Ramos (cell line): ENCODE results near the gene PIGH.
"Not testable (repeated sequence)": the region's sequence is repeated elsewhere in the genome, so short reads cannot be mapped to it uniquely, and the experiment has no call there.

Source experiments
- in situ Hi-C: fragments of 300-500 bp; cut with MboI; formaldehyde crosslinking; loops from one replicate; pipeline ENCODE4 v1.14.3; 2022; ENCODE audit warnings: low sequenced_read_pairs; ENCODE audit not compliant: unreplicated experiment

Gene PIGH, protein sequence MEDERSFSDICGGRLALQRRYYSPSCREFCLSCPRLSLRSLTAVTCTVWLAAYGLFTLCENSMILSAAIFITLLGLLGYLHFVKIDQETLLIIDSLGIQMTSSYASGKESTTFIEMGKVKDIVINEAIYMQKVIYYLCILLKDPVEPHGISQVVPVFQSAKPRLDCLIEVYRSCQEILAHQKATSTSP

DNA sequence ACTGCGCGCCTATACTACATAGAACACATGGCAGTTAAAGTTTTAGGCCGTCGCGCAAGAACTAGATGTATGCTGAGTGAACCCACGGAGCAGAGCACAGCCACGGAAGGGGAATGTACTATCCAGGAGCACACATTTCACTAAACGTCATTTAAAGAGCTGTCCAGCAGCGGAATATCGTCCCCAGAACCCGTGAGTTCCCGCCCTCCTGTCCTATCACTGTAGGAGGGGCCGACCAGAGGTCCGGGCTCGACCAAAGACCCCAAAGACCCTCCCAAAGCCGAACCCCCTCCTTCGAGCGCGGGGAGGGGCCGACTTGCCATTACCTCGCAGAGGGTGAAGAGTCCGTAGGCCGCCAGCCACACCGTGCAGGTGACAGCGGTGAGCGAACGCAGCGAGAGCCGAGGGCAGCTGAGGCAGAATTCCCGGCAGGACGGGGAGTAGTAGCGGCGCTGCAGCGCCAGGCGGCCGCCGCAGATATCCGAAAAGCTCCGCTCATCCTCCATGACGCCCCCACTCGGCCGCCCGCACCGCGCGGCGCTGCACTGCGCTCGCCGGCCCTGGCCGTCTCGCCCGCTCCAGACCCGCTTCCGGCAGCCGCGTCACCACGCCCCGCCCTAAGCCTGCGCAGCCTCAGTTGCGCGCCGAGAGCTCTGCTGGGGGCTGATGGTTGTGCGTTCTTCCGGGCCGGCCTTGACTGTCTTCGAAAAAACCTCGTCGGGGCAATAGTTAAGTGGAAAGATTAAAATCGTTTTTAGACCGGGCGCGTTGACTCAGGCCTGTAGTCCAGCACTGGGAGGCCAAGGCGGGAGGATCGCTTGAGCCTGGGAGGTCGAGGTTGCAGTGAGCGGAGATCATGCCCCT, at the start of gene PIGH:
TSS of gene PIGH (minus strand) at position 571 of the 864 bp plus-strand sequence. CDS start at position 506, 65 bp downstream.
- in situ Hi-C loops: loop anchor here (25.0 kb wide), 1 partner anchor 1212 kb away; no protein-coding TSS in a partner anchor

DNA sequence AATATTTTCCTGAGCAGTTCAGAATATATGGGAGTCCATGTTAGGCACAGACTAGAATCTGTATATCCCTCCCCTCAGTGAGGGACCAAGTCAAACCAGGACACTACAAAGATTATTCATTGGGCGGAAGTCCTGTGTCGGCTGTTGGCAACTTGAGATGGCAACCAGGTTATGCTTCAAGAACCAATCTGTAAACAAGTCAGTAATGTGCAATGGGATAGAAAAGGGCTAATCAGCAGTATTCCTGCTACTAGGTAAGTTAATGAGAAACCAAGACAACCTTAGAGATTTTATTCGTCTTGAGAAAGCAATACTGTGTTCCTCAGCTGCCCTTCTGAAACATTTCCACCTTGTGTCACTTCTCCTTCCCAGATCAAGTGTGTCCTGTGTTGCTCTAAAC, 46.1 kb upstream of the PIGH start:
- in situ Hi-C loops: no loop called here

DNA sequence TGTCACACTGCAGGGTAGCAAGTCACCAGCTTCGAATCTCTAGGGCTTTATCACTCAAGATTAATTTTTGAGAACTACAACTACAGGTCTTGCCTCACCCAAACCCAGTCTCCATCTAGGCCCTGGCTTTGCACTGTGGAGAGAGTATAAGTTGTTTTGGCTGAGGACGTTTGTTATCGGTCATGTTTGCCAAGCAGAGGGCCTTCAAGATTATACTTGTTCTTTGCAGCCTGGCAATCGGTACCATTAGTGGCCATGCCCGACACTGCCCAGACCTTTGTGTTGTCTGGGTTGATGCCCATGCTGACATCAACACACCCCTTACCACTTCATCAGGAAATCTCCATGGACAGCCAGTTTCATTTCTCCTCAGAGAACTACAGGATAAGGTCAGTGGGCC, 45.3 kb upstream of the PIGH start:
- in situ Hi-C loops: no loop called here

DNA sequence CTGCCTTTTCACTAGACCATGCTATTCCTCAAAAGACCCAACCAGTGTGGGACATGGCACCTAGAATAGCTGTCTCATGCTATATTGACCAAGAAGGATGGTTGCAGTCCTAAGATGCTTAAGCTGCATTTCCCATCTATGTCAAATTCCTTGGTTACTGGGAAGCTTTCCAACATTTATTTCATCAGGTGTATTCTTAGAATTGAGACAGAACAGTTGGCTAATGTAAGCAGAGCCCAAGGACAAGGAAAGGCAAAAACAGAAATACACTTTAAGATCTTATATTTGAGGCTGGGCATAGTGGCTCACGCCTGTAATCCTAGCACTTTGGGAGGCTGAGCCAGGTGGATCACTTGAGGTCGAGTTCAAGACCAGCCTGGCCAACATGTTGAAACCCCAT, 44.4 kb upstream of the PIGH start:
- in situ Hi-C loops: no loop called here

DNA sequence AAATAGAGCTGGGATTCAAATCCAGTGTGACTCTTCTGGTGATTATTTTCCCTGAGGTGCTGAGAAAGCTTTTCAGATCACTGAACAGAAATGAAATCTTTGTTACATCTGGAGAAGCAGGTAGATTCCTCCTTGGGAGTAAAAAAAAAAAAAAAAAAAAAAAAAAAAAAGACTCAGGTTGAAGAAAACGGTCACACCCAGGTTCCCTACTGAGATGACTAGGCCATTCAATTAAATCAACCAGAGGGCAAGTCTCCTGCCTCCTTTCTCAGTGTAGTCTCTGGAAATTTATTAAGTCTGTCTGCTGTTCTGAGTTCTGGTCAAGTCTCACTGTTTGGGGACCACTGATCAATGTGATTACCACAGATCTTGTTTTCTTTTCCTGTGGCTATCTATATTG, 43.6 kb upstream of the PIGH start:
- in situ Hi-C loops: no loop called here

DNA sequence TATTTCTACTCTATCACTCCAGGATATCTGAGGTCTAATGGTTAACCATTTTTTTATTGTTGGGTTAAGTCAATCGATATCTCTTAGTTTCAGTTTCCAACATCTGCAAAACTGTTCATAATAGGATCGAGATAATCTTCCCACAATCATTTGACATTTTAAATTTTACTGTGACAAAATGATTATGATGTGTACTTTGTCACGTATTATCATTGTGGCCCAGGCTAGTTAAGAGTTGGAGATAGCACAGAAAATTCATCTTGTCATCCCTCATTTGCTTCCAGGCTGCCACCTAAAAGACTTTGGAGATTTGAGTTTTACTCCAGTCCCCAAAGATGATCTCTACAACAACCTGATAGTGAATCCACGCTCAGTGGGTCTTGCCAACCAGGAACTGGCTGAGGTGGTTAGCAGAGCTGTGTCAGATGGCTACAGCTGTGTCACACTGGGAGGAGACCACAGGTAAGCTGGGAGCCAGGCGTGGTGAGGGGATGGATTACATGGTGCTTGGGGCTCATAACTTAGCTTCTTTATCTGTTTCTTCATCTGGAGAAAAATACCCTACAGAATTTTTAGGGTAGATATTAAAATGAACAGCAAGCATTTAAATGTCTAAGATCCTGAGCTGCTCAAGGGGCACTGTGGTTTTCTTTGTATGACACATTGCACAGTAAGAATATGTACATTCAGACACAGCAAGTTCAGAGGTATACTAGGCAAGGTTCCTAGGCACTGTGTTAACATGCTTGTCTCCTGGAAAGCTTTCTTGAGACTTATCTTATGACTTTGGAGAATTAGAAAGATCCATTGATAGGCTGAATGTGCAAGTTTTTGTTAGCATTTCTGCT, 42.1 kb upstream of the PIGH start:
- in situ Hi-C loops: no loop called here

DNA sequence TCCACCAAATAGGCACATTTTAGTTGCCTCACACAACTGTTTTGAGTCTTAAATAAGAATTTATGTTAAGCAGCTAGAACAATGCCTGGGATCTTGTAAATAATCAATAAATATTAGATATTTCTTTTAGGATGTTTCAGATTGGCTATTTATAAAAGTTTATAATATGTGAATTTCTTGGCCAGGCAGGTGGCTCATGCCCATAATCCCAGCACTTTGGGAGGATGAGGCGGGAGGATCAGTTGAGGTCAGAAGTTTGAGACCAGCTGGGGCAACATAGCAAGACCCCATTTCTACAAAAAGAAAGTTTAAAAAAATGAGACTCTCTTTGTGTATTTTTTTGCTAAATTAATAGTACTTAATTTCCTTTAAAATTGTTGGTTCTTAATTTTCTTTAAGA, 41.4 kb upstream of the PIGH start:
- in situ Hi-C loops: no loop called here

DNA sequence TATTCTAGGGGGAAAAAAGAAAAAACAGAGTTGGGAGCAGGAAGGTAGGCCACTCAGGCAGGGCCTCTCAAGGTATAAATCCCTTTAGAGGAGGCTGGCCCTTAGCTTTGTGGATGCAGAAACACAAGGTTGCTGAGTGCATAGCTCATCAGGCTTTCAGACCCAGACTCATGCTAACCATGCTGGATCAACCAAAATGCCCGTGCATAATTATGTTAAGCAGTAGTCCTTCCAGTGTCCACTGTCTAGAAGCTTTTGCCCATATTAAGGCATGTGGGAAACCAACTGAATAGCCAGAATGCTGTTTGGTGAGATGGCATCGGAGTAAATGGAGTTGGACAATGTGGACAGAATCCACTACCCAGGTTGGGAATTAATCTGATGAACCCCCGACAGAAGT, 38.6 kb upstream of the PIGH start:
- in situ Hi-C loops: no loop called here

DNA sequence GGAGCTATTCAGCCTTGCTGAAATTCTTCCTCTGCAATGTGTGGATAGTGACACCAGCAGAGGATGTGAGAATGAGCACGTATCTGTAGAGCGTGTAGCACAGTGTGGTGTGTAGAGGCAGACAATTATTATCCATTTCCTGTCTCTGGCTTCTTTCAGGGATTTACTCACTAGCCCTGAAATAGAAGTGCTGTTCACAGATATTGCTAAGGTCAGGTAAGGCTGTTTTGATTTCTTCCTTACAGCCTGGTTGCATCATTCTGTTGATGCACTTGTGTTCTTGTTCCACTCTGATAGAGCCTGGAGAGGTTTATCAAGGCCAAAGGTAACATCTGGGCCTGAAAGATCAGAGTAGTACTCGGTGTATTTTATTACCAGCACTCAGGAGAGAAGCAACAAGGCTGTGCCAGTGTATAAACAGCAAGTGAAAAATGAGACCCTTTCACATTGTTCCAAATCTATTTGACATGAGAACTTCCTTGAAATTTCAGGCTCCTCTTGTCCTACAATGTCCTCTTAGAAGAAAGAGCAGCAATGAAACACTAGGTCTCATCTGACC, 36.4 kb upstream of the PIGH start:
- in situ Hi-C loops: no loop called here

DNA sequence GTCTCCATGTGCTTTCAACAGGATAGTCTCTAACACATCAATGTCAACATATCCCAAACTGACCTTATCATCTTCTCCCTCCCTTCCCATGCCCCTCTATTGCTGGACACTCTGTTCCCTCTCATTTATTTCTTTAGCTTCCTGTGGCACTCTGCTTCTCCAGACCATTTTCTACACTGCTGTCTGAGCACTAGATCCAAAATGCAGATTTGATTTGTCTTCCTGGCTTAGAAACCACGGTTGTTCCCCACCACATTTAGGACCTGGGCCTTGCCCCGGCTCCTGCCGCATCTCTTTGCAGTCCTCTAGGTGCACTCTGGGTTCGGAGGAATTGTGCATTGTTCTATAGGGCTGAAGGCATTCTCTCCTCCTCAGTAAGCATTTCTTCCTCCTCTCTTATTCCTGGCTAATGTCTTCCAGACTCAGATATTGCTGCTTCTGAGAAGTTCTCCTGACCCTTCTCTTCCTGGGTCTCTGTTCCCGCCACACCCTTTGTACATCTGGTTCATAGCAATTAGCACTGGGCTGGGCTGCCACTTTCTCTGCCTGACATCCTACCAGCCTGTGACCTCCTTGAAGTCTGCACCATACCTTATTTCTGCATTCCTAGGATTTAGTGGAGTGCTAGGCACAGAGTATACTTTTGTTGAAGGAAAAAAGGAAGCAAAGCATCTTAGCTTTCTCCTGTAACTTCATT, 33.5 kb upstream of the PIGH start:
- in situ Hi-C loops: no loop called here

DNA sequence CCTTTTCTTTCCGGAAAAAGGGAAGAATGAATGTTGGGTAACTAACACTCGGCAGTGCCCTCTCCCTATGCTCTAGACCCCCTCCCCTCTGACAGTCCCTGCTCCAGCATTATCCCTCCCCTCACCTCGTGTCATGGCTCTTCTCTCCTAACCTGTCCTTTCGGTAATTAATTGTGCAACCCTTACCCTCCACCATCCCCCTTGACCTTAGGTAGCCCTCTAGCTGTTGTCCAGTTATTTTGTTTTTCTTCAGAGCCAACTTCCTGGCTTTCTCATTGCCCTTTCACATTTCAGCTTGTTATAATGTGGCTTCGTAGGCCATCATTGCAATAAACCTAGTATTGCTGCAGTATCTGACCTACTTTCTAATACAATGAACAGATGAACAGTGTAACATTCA, 30.9 kb upstream of the PIGH start:
- in situ Hi-C loops: no loop called here

DNA sequence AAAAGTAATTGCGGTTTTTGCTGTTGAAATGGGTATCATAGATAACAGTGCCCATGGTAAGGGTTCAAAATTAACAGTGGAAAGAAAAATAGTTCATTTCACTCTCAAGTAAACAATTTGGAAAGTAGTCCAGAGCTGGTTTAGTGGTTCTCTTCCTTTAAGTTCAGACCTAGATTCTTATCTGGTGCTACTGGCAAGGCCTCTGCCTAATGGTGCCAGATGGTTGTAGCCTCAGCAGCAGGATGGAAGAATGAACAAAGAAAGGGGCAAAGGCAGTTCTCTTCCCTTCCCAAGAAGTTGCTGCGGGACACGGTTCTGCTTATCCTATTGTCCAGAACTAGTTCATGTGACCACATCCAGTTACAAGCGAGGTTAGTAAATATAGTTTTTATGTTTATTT, 30.1 kb upstream of the PIGH start:
- in situ Hi-C loops: no loop called here

DNA sequence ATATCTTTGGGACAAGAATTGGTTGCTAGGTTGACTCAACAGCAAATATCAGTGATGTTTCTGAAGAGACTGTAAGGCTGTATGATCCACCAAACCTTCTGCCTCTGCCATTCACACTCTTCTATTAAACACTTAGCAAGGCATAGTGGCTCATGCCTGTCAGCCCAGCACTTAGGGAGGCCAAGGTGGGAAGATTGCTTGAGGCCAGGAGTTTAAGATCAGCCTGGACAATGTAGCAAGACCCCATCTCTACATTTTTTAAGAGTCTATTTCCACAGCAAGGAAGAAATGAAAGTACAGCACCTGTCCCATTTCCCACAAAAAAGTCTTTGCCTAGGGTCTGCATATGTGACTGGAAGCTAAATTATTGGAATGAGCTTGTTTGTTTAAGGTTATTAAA, 27.5 kb upstream of the PIGH start:
- in situ Hi-C loops: no loop called here

DNA sequence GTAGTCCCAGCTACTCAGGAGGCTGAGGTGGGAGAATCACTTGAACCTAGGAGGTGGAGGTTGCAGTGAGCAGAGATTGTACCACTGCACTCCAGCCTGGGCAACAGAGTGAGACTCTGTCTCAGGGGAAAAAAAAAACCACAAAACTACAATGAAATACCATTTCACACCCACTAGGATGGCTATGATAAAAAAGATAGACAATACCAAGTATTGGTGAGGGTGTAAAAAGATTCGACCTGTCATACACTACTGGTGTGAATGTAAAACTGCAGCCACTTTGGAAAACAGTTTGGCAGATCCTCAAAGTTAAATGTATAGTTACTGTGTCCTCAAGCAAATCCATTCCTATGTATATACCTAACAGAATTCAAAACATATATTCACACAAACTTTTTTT, 26.1 kb upstream of the PIGH start:
- in situ Hi-C loops: not testable (repeated sequence)

DNA sequence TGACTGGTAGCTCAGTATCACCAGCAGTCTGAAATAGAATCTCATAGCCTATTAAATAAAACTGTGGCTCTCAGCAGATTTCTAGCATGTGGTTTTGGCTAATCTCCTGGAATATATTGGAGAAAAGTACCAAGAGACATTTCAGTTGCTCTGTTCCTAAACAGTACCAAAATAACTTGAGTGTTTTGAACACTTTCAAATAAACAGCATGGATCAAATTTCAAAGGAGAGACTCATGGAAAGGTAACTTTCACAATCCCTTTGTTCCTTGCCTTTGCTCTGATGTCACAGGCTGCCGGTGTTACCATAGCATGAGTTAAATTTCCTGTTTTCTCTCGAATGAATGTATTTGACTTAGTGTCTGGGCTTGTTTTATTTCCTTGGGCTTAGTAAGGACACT, 23.0 kb upstream of the PIGH start:
- in situ Hi-C loops: loop anchor here (25.0 kb wide), 1 partner anchor 1189 kb away; no protein-coding TSS in a partner anchor

DNA sequence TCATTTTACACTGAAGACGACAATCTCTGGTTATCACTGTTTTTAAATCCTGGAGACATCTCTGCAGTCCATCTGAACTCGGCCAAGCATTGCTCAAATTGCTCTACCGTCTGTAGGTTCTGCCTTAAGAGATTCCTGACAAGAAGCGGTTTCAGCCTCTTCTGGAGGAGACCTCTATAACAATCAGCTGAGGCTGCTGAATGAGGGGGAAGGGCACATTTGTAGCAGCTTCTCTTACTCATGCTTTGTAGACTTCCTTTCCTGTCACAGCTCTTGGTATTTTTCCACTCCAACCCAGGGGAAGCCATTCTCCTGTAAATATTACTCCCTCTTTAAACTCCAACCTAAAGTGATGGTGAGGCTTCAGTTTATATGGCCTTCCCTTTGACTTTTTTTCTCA, 22.6 kb upstream of the PIGH start:
- in situ Hi-C loops: loop anchor here (25.0 kb wide), 1 partner anchor 1190 kb away; no protein-coding TSS in a partner anchor

DNA sequence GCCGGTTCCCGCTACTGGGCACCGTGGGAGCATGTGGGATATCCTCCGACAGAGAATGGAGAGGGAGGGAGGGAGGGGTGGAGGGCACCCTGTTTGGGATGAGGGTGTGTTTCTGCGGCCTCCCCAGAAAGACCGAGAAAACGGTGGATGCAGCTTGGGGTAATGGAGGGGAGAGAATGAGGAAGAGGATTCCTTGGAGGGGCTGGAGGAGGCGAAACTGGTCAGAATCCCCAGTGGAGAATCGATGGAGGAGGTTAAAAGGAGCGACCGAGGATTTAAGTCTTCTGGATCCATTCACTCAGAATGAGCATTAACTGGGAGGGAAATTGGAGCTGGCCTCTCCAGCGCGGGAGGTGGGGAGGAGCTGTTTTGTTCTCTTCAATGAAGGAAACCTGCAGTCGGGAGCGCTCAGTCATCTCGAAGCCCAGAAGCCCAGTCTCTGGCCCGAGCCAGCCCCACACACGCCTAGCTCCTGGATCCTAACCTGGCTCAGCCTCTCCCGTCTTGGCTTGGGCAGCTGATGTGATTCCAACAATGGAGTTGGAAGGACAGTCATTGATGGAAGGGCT, 20.2 kb upstream of the PIGH start:
- in situ Hi-C loops: loop anchor here (25.0 kb wide), 1 partner anchor 1192 kb away; no protein-coding TSS in a partner anchor

DNA sequence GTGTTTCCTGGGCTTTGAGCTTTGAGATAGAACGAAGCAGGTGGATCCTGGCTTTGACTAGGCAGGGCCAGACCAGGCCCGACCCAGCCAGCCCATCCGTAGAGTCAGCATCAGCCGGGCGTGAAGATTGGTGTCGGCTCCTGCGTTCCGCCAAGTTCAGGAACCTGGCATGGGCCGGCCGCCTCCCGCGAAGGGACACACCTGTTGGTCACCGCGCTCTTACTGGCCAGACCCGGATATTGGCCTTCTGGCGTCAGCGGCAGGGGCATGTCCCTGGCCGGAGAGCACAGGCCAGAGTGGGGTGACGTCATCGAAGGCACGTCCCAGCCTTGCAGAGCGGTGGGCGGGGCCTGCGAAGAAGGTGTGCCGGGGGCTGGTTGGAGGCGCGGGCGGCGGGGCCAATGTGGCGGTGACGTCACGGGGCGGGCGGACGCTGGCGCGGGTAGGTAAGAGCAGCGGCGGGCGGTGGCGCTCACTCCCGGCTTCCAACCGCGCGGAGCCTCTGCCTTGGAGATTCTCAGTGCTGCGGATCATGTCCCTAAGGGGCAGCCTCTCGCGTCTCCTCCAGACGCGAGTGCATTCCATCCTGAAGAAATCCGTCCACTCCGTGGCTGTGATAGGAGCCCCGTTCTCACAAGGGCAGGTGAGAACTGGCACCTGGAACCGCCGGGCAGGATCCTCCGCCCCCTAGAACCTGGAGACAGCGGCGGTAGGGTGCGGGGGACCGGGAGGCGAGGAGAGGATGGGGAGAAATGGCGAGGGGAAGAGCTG, 19.6 kb upstream of the PIGH start, which contains the start of gene ARG2:
TSS of gene ARG2 (plus strand) at position 475 of the 771 bp plus-strand sequence. CDS start at position 533, 58 bp downstream.
- in situ Hi-C loops: loop anchor here (25.0 kb wide), 1 partner anchor 1193 kb away; no protein-coding TSS in a partner anchor
